PC-9 (cell line): ENCODE results near the gene TPD52L1. TPM values are rescaled to one million over a fixed set of nuclear protein-coding genes. Genes with fewer than 3 reads are reported as not detected.
A peak's percentile ranks its signal among the peaks of the same experiment; 100 is the strongest.

Experiments used
- BruUV-seq: library from RNA; stranded (reverse); fragments of 400-500 nt; replicated peaks from 2 replicates; lab custom pipeline; 2021; lab: Mats Ljungman, UMichigan
- CTCF ChIA-PET: fragments of 300-600 bp; sonication (Branson Sonifier 250); formaldehyde crosslinking; loops from one replicate; lab custom pipeline; 2022; ENCODE audit warnings: antibody characterized with exemption; lab: Charles Lee
- POLR2A ChIA-PET: fragments of 300-600 bp; sonication (Branson Sonifier 250); formaldehyde crosslinking; loops from one replicate; lab custom pipeline; 2022; ENCODE audit warnings: antibody characterized with exemption; ENCODE audit not compliant: unreplicated experiment; lab: Charles Lee
- DNase-seq, 2 experiments: peaks; one replicate each; pipeline versions ENCODE4 v3.0.0 to v3.0.0-alpha.2; 2015 to 2022; ENCODE audit warnings: mixed read lengths in 1 of 2
- H2AFZ ChIP-seq: fragments of 200-600 bp; sonication (generic); 2 replicates; pipeline ENCODE4 v1.8.1; 2017; ENCODE audit warnings: antibody characterized with exemption
- H3F3A ChIP-seq: fragments of 200-600 bp; sonication (generic); 2 replicates; pipeline ENCODE4 v1.8.1; 2017; ENCODE audit warnings: antibody characterized with exemption, mild to moderate bottlenecking, low read depth; ENCODE audit not compliant: insufficient read depth
- H3K27ac ChIP-seq: fragments of 200-600 bp; sonication (generic); 2 replicates; pipeline ENCODE4 v1.6.1; 2016; ENCODE audit warnings: mixed run types
- H3K27me3 ChIP-seq: fragments of 200-600 bp; sonication (generic); 2 replicates; pipeline ENCODE4 v1.6.1; 2016; ENCODE audit warnings: low read depth, mixed run types; ENCODE audit not compliant: insufficient read depth
- H3K36me3 ChIP-seq: fragments of 200-600 bp; sonication (generic); 2 replicates; pipeline ENCODE4 v1.6.1; 2016; ENCODE audit warnings: low read depth, mixed run types
- H3K4me1 ChIP-seq: fragments of 200-600 bp; sonication (generic); replicated peaks from 2 replicates; pipeline ENCODE4 v1.6.1; 2016; ENCODE audit warnings: mixed run types; ENCODE audit not compliant: insufficient read depth
- H3K4me2 ChIP-seq: fragments of 200-600 bp; sonication (generic); 2 replicates; pipeline ENCODE4 v1.6.1; 2017; ENCODE audit warnings: mixed run types
- H3K4me3 ChIP-seq: fragments of 200-600 bp; sonication (generic); 2 replicates; pipeline ENCODE4 v1.6.1; 2016; ENCODE audit warnings: mixed run types
- H3K79me2 ChIP-seq: fragments of 200-600 bp; sonication (generic); 2 replicates; pipeline ENCODE4 v1.6.1; 2017; ENCODE audit warnings: low read depth, mixed run types
- H3K9me2 ChIP-seq: fragments of 200-600 bp; sonication (generic); 2 replicates; pipeline ENCODE4 v1.8.1; 2017; ENCODE audit warnings: mild to moderate bottlenecking; ENCODE audit not compliant: insufficient read depth
- H3K9me3 ChIP-seq: fragments of 200-600 bp; sonication (generic); 2 replicates; pipeline ENCODE4 v1.8.1; 2016; ENCODE audit warnings: low read depth; ENCODE audit not compliant: insufficient read depth
- H4K20me1 ChIP-seq: fragments of 200-600 bp; sonication (generic); 2 replicates; pipeline ENCODE4 v1.8.1; 2017; ENCODE audit not compliant: insufficient read depth
- CTCF ChIP-seq: fragments of 200-600 bp; sonication (generic); conservative IDR thresholded peaks from 2 replicates; pipeline ENCODE4 v1.6.1; 2017; ENCODE audit warnings: mixed run types, antibody characterized with exemption, mild to moderate bottlenecking, moderate library complexity
- EZH2 ChIP-seq: fragments of 200-600 bp; sonication (generic); IDR thresholded peaks from 2 replicates; pipeline ENCODE4 v1.8.0; 2017; ENCODE audit warnings: antibody characterized with exemption, low read depth
- intact Hi-C: fragments of 100-400 bp; cut with micrococcal nuclease; formaldehyde crosslinking; loops from one replicate; pipeline ENCODE4 v1.10.0; 2022; ENCODE audit not compliant: unreplicated experiment
- total RNA-seq: library from RNA; stranded (reverse); gene quantifications from 2 replicates; pipeline ENCODE4 v1.2.3, GENCODE V29; 2021

Gene TPD52L1
- total RNA-seq, 1 experiment from 2014 or later = 203 TPM

DNA sequence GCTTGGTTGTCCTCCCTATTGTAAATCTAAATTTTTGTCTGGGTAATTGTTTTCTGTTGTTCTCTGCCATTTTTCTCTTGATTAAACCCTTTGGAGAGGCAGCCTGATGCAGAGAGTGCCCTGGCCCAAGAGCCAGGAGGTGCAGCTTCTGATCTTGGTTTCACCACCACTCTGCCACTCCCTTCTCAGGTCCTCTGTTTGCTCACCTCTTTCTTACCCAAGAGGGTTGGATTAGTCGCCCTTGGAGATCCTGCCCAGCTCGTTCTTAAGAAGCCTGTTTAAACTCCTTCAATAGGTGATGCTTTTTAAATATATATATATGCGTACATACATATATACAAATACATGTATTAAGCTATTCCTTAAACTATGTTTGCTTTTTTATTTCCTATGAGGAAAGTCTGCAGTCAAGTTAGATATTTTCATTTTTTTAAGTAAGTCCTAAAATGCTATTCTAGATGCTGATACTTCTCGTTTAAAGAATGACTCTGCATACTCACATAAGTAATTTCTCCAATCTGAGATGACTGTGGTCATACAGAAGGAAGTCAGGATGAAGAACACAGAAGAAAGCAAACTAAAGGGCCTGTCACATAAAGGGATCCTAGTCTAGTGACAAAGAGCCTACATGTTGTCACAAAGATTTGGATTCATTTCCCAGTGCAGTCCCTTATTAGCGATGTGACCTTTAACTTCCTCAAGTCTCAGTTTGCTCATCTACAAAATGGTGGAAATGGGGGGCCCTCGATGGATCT is 19.9 kb downstream of the TPD52L1 start:
- no peak overlapping the region for H2AFZ ChIP-seq
- H3K4me2 ChIP-seq = no peak overlapping the region
- TF ChIP-seq CTCF (no peak), EZH2 (no peak)
- ChIA-PET CTCF (no interaction called here), POLR2A (no interaction called here)
- no TSS peak for BruUV-seq
- 0 out of 2 replicates have a peak, but pooled peaks cover 9% of the 10 kb centered on the region for H3K36me3 ChIP-seq
- H3F3A ChIP-seq = no peaks in the 10 kb centered on the region; the same call in 1 of the 2 replicates
- peaks cover 20% of the 10 kb centered on the region for H3K4me1 ChIP-seq
- no peaks in the 10 kb centered on the region; the same call in 1 of the 2 replicates for H3K9me2 ChIP-seq
- no peaks in the 10 kb centered on the region for H4K20me1 ChIP-seq
- H3K27me3 ChIP-seq = no peaks in the 10 kb centered on the region
- peak overlapping the region; percentile 6; the same call in 1 of the 2 replicates for H3K27ac ChIP-seq
- peaks cover 32% of the 10 kb centered on the region for H3K79me2 ChIP-seq
- no peak overlapping the region for H3K4me3 ChIP-seq
- DNase-seq = peak in 1 of 2 experiments; percentile 60
- intact Hi-C loops = no loop called here
- no peaks in the 10 kb centered on the region; the same call in 1 of the 2 replicates for H3K9me3 ChIP-seq

DNA sequence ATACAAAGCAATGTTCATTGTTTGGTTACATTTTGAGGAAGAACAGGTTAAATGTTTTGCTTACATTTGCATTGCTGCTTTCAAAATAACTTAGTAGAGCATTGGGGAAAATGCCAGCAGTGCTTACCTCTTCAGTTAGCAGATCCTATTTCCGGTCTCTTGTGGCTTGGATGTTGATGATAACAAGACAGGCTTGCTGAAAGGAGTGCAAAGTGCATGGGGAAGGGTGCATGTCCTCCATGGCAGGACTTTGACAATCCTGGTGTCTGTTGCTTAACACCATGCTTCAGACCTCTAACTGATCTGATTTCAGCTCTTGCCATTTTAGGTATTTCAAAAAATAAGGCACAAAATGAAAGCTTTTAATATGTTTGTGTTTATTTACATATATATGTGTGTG is 21.1 kb downstream of the TPD52L1 start:
- TF ChIP-seq EZH2 = no peak
- TF ChIP-seq CTCF = no peak
- Histone ChIP-seq H3F3A (no peaks in the 10 kb centered on the region; the same call in 1 of the 2 replicates), H3K4me3 (no peak overlapping the region), H3K4me2 (no peak overlapping the region), H3K79me2 (peaks cover 37% of the 10 kb centered on the region), H3K4me1 (peaks cover 20% of the 10 kb centered on the region), H3K27me3 (no peaks in the 10 kb centered on the region), H4K20me1 (no peaks in the 10 kb centered on the region), H3K9me3 (no peaks in the 10 kb centered on the region; the same call in 1 of the 2 replicates), H3K27ac (no peak overlapping the region), H3K9me2 (no peaks in the 10 kb centered on the region; the same call in 1 of the 2 replicates), H3K36me3 (0 out of 2 replicates have a peak, but pooled peaks cover 5% of the 10 kb centered on the region), H2AFZ (no peak overlapping the region)
- intact Hi-C loops = no loop called here
- CTCF ChIA-PET = no interaction called here
- no TSS peak for BruUV-seq
- POLR2A ChIA-PET = no interaction called here
- DNase-seq = no peak

DNA sequence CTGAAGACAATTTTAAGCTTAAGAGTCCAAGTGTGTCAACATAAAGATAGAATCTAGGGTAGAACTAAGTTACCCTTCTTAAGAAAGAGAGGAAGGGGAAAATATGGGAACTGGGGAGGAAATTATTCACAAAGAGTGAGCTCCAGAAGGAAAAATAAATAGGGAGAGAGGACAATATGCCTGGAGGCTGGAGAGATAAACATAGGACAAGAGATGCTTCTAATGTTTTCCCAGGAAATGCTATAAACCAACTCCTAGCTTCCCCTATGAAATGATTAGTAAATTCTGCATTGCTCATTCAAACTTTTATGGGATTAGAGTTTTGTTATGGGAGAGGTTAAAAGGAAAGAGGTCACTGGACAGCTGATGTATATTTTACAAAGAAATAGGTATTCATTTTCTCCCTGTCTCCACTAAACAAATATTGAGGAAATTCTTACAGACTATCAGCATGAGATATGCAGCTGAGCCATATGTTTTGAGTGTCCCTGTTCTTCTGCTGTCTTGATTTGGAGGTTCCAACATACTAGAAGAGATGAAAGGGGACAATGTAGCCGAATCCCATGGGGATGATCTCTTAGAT is 22.0 kb downstream of the TPD52L1 start:
- Histone ChIP-seq H3K79me2 (peaks cover 37% of the 10 kb centered on the region), H2AFZ (no peak overlapping the region), H3K27ac (no peak overlapping the region), H3K9me3 (no peaks in the 10 kb centered on the region; the same call in 1 of the 2 replicates), H4K20me1 (no peaks in the 10 kb centered on the region), H3K36me3 (peaks cover 9% of the 10 kb centered on the region; the same call in 1 of the 2 replicates), H3K9me2 (no peaks in the 10 kb centered on the region; the same call in 1 of the 2 replicates), H3K4me2 (no peak overlapping the region), H3K4me3 (no peak overlapping the region), H3K27me3 (no peaks in the 10 kb centered on the region), H3F3A (no peaks in the 10 kb centered on the region; the same call in 1 of the 2 replicates), H3K4me1 (peaks cover 12% of the 10 kb centered on the region)
- TF ChIP-seq CTCF = no peak
- TF ChIP-seq EZH2 = no peak
- CTCF ChIA-PET = no interaction called here
- POLR2A ChIA-PET = interaction anchor here (0.6 kb wide), 1 partner anchor 70 kb away, joined by 3 read pairs; no protein-coding TSS in a partner anchor
- no TSS peak for BruUV-seq
- intact Hi-C loops = no loop called here
- no peak for DNase-seq
